ENCODE data around the gene LRPAP1. TPM values are rescaled to one million over a fixed set of nuclear protein-coding genes. Genes with fewer than 3 reads are reported as not detected.
"Not testable (repeated sequence)": the region's sequence is repeated elsewhere in the genome, so short reads cannot be mapped to it uniquely, and the experiment has no call there.

LRPAP1 gene
- total RNA-seq, 2 donors from 2014 or later = 82.5 to 93.9 TPM

GRCh38 chr4:3566301-3566700, 34.1 kb upstream of the LRPAP1 start:
- H3K27ac ChIP-seq; H3K4me1 ChIP-seq; H3K9me3 ChIP-seq; H3K4me3 ChIP-seq; ATAC-seq; intact Hi-C loops (cut with DNase I); H3K27me3 ChIP-seq; H3K36me3 ChIP-seq (replicated peaks in 1 of 2; ENCODE audit: insufficient read depth in 1 of 2, low read depth in 2 of 2): not testable (repeated sequence)
- TF ChIP-seq CTCF (IDR thresholded peaks at IDR 0.05) = peak in 4 of 7 experiments; percentile 17 to 38 (median 34)
- DNase-seq = peak in 1 of 4 donors; percentile 28
- 10 to 19% methylated on average over 10 of the region's 12 CpGs for WGBS, 2 donors

- not testable (repeated sequence) for ATAC-seq, H3K4me3 ChIP-seq
- WGBS, 2 donors = 85 to 96% methylated on average over 5 to 31 of the region's 31 CpGs
Observed at GRCh38 chr4:3564948-3565347, 32.7 kb upstream of the LRPAP1 start.

GRCh38 chr4:3563403-3563802, 31.2 kb upstream of the LRPAP1 start:
- no peaks in the 10 kb centered on the region for H3K36me3 ChIP-seq (replicated peaks in 1 of 2; ENCODE audit: insufficient read depth in 1 of 2, low read depth in 2 of 2)
- H3K4me1 ChIP-seq = peaks cover 4% of the 10 kb centered on the region
- 82 to 86% methylated on average over 12 to 24 of the region's 24 CpGs for WGBS, 2 donors
- H3K9me3 ChIP-seq = no peaks in the 10 kb centered on the region
- H3K27me3 ChIP-seq = no peaks in the 10 kb centered on the region
- ATAC-seq (no peak), DNase-seq (no peak)
- TF ChIP-seq POLR2A (IDR thresholded peaks at IDR 0.05) = no peak
- no peak for TF ChIP-seq CTCF (IDR thresholded peaks at IDR 0.05)
- no peak overlapping the region for H3K4me3 ChIP-seq
- no peak overlapping the region for H3K27ac ChIP-seq
- intact Hi-C loops (cut with DNase I) = no loop called here

More at GRCh38 chr4:3564948-3565347, 32.7 kb upstream of the LRPAP1 start:
- intact Hi-C loops (cut with DNase I); H3K36me3 ChIP-seq (replicated peaks in 1 of 2; ENCODE audit: insufficient read depth in 1 of 2, low read depth in 2 of 2); H3K27ac ChIP-seq; H3K9me3 ChIP-seq; H3K27me3 ChIP-seq; H3K4me1 ChIP-seq; DNase-seq: not testable (repeated sequence)

DNA sequence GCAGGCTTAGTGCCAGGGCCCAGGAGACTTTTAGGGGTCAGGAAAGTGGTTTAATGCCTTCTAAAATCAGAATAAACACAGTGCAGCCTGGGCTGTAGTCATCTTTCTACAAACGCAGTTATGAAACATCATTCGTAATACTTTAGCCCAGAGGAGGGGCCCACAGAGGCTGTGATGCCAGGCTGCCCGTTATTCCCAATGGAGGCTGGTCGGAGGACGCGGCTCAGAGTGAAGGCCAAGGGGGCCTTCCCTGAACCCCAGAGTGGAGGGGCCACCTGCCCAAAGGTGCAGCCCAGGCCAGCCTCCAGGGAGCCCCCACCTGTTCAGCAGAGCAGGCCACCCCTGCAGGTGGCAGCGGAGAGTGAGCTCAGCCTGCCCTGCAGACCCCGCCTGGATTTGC, 29.9 kb upstream of the LRPAP1 start:
- H3K27ac ChIP-seq = not testable (repeated sequence)
- WGBS, 2 donors = 73% methylated on average over 6 of the region's 8 CpGs

DNA sequence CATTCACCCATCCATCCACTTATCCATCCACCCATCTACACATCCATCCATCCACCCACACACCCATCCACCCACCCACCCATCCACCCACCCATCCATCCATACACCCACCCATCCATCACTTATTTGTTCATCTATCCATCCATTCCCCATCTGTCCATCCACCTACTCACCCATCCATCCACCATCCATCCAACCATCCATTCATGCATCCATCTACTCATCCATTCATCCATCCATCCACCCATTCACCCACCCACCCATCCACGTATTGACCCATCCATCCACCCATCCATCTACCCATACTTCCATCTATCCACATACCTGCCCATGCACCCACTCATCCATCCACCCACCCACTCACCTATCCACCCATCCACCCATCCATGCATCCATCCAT, 28.2 kb upstream of the LRPAP1 start:
- WGBS, 2 donors = 50 to 68% methylated on average over 1 of the region's 1 CpG
- DNase-seq = not testable (repeated sequence)

More for the DNA sequence above, 29.9 kb upstream of the LRPAP1 start:
- DNase-seq; H3K4me1 ChIP-seq; H3K9me3 ChIP-seq; H3K4me3 ChIP-seq; H3K36me3 ChIP-seq (replicated peaks in 1 of 2; ENCODE audit: insufficient read depth in 1 of 2, low read depth in 2 of 2); H3K27me3 ChIP-seq; ATAC-seq; intact Hi-C loops (cut with DNase I): not testable (repeated sequence)

DNA sequence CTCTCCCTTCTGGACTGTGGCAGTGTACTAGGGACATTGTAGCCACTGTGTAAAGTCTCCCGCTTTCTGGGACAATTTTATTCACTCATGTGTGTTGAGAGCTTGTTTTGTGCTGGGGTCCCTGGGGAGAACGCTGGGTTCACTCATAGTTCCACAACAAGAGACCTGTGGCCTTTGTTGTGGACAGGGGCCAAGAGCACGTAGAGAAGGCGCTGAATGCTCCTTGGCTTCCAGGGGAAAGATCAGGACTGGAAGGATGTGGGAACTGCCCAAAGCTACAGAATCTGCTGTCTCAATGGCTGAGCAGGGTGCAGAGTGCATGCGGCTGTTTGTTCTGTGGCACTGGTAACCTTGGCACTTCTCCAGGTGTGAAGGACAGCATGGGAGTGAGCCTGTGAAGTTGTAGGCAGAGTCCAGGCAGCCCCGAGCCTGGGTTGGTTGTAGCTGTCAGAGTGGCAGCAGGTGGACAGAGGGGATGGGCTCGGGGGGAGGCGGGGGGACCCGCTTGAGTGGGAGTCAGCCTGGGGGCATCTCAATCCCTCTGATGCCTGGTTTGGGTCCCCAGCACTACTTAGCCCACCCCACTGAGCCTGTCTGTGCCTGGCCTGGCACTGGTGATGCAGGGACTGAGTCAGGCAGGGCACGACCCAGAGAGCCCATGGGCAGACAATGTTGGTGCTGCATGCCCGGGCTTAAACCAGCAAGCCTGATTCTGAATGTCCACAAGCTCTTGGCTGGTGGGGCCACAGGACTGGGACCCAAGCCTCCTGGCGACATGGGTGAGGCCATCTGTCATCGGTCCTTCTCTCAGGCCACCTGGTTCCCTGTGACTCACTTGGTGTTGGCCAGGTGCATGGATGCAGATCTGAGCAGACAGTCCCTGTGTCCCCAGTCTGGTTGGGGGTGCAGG, 27.4 kb upstream of the LRPAP1 start:
- ATAC-seq; H3K36me3 ChIP-seq (replicated peaks in 1 of 2; ENCODE audit: insufficient read depth in 1 of 2, low read depth in 2 of 2); H3K27ac ChIP-seq; H3K27me3 ChIP-seq; H3K9me3 ChIP-seq; H3K4me3 ChIP-seq; intact Hi-C loops (cut with DNase I); H3K4me1 ChIP-seq: not testable (repeated sequence)
- DNase-seq = peak in 2 of 4 donors; percentile 23 to 32
- 20 to 47% methylated on average over 3 to 8 of the region's 13 CpGs for WGBS, 2 donors

More for the DNA sequence above, 28.2 kb upstream of the LRPAP1 start:
- H3K27me3 ChIP-seq; H3K27ac ChIP-seq; H3K4me3 ChIP-seq; H3K9me3 ChIP-seq; ATAC-seq; intact Hi-C loops (cut with DNase I); H3K36me3 ChIP-seq (replicated peaks in 1 of 2; ENCODE audit: insufficient read depth in 1 of 2, low read depth in 2 of 2); H3K4me1 ChIP-seq: not testable (repeated sequence)

GRCh38 chr4:3558514-3558836, 26.3 kb upstream of the LRPAP1 start:
- WGBS, 2 donors = 69 to 73% methylated on average over 7 of the region's 7 CpGs
- intact Hi-C loops (cut with DNase I); H3K36me3 ChIP-seq (replicated peaks in 1 of 2; ENCODE audit: insufficient read depth in 1 of 2, low read depth in 2 of 2); H3K4me3 ChIP-seq; H3K27ac ChIP-seq; H3K27me3 ChIP-seq; H3K4me1 ChIP-seq; DNase-seq; ATAC-seq; H3K9me3 ChIP-seq: not testable (repeated sequence)

GRCh38 chr4:3557676-3558513, 25.7 kb upstream of the LRPAP1 start:
- H3K4me3 ChIP-seq; H3K27ac ChIP-seq; intact Hi-C loops (cut with DNase I): not testable (repeated sequence)

GRCh38 chr4:3557088-3557492, 24.9 kb upstream of the LRPAP1 start:
- intact Hi-C loops (cut with DNase I); H3K9me3 ChIP-seq; H3K36me3 ChIP-seq (replicated peaks in 1 of 2; ENCODE audit: insufficient read depth in 1 of 2, low read depth in 2 of 2); ATAC-seq; H3K4me3 ChIP-seq; H3K4me1 ChIP-seq; H3K27me3 ChIP-seq; H3K27ac ChIP-seq: not testable (repeated sequence)
- WGBS, 2 donors = 55 to 87% methylated on average over 5 to 8 of the region's 9 CpGs
- DNase-seq = peak in 1 of 4 donors; percentile 76

More at GRCh38 chr4:3557676-3558513, 25.7 kb upstream of the LRPAP1 start:
- WGBS, 2 donors = 62 to 81% methylated on average over 4 to 14 of the region's 17 CpGs
- H3K4me1 ChIP-seq; H3K27me3 ChIP-seq; H3K9me3 ChIP-seq; DNase-seq; H3K36me3 ChIP-seq (replicated peaks in 1 of 2; ENCODE audit: insufficient read depth in 1 of 2, low read depth in 2 of 2); ATAC-seq: not testable (repeated sequence)

All from body of pancreas (tissue), 4 donors.